Pancreas (tissue), 10 donors: ENCODE measurements around the gene FHIT. TPM values are rescaled to one million over a fixed set of nuclear protein-coding genes. Genes with fewer than 3 reads are reported as not detected.

Source experiments
- ATAC-seq, 4 donors: fragments of 200-7000 bp; cut with Tn5 transposase; one replicate each; pipeline versions ENCODE4 v1.8.0 to v1.9.1; 2020; ENCODE audit warnings: mild to moderate bottlenecking in 4 of 4, moderate library complexity in 4 of 4
- DNase-seq, 6 donors: peaks; one replicate each; pipeline ENCODE4 v3.0.0-alpha.2; 2020
- FAIRE-seq: peaks from 2 replicates; lab custom pipeline; 2012; peaks lifted over from hg19 to GRCh38; lab: Jason Lieb, UNC
- H3K27ac ChIP-seq, 4 donors: fragments of 200-600 bp; sonication (generic); 1 replicate in 3 of 4; 2 replicates in 1 of 4; pipeline versions ENCODE4 v1.5.0 to v1.8.0; 2020
- H3K27me3 ChIP-seq, 4 donors: fragments of 200-600 bp; one replicate each; pipeline ENCODE4 v1.8.0; 2021
- H3K36me3 ChIP-seq, 3 donors: fragments of 200-600 bp; sonication (generic) in 1 of 3; one replicate each; pipeline versions ENCODE4 v1.5.0 to v1.8.0; 2020 to 2021
- H3K4me1 ChIP-seq, 3 donors: fragments of 200-600 bp; one replicate each; pipeline ENCODE4 v1.8.0; 2021
- H3K4me3 ChIP-seq, 4 donors: fragments of 200-600 bp; sonication (generic) in 2 of 4; one replicate each; pipeline versions ENCODE4 v1.5.0 to v1.8.0; 2020 to 2021
- H3K9me3 ChIP-seq, 4 donors: fragments of 200-600 bp; one replicate each; pipeline ENCODE4 v1.8.0; 2021
- WGBS, 2 donors: extraction: QIAGEN DNeasy Blood & Tissue Kit; methylation state at CpG; one replicate each; pipeline ENCODE4 v1.1.7; 2013; 5-methylcytosine and 5-hydroxymethylcytosine counted together
- intact Hi-C, 3 donors: fragments of 100-400 bp; cut with DNase I; formaldehyde crosslinking; loops; one replicate each; pipeline versions ENCODE4 v1.11.1 to v1.14.2; 2022
- polyA plus RNA-seq, 2 donors: library from polyadenylated mRNA; stranded (reverse); fragments of 200-250 nt; gene quantifications; one replicate each; pipeline ENCODE4 v1.2.3, GENCODE V29; 2013
- total RNA-seq, 6 donors: library from RNA; stranded (reverse); fragmentation: NEBNext Ultra II Directional in 4 of 6; extraction: Animal tissue kit (Norgen Biotek cat#: 25700) in 4 of 6; gene quantifications; one replicate each; pipeline versions ENCODE4 v1.2.1 to v1.2.4, GENCODE V29; 2021 to 2023
- TF ChIP-seq, protein P1 (sequence below), 4 donors: fragments of 200-600 bp; sonication (generic) in 3 of 4; IDR thresholded peaks; one replicate each; pipeline versions ENCODE4 v1.5.0 to v1.8.0; 2021; ENCODE audit warnings: antibody characterized with exemption in 4 of 4
- donor health status: healthy with polysubstance abuse.
- donor health status: DM: no; HTN: no; CAD: no; lungs with moderate emphysema.
- donor health status: DM: no; HTN: no; CAD: no.
- donor health status: control.
- donor health status: control.
- donor health status: Bipolar disorder and iron deficiency.
- donor health status: DM: yes; HTN: yes; CAD: no.
- donor health status: DM: no; HTN: no; CAD: no.
- donor health status: DM: no; HTN: no; CAD: no.
- donor health status: DM: yes; HTN: yes; CAD: no.

The FHIT gene
- total and polyA plus RNA-seq, 8 donors, result 4.8 to 15.7 (median 8.0) TPM

DNA sequence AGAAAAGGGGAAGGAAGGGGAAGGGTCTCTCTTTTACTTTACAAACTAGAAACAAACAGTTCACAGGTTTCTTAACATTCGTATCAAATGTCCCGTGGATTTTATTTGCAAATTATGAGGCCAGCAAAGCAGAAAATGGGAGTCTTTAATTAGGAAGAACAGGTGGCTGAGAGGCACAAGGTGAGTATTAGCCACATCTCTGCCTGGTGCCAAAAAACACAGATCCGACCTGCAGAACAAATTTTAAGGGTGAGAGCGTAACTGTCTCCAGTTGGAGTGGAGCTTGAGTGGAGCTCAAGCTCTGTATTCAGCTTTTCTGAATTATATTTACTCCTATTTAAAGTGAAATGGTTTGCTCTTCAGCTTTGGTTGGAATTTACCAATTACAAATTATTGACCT is 1004.9 kb downstream of the FHIT start:
- Histone ChIP-seq H3K27ac (no peak overlapping the region), H3K4me1 (no peaks in the 10 kb centered on the region), H3K36me3 (no peaks in the 10 kb centered on the region), H3K9me3 (no peaks in the 10 kb centered on the region), H3K27me3 (no peaks in the 10 kb centered on the region), H3K4me3 (no peak overlapping the region)
- no peak for DNase-seq
- no peak for ATAC-seq
- intact Hi-C loops, result no loop called here
- 87 to 88% methylated on average over 4 of the region's 4 CpGs for WGBS, 2 donors
- FAIRE-seq, result no peak
- TF ChIP-seq, protein P1, sequence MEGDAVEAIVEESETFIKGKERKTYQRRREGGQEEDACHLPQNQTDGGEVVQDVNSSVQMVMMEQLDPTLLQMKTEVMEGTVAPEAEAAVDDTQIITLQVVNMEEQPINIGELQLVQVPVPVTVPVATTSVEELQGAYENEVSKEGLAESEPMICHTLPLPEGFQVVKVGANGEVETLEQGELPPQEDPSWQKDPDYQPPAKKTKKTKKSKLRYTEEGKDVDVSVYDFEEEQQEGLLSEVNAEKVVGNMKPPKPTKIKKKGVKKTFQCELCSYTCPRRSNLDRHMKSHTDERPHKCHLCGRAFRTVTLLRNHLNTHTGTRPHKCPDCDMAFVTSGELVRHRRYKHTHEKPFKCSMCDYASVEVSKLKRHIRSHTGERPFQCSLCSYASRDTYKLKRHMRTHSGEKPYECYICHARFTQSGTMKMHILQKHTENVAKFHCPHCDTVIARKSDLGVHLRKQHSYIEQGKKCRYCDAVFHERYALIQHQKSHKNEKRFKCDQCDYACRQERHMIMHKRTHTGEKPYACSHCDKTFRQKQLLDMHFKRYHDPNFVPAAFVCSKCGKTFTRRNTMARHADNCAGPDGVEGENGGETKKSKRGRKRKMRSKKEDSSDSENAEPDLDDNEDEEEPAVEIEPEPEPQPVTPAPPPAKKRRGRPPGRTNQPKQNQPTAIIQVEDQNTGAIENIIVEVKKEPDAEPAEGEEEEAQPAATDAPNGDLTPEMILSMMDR (IDR thresholded peaks at IDR 0.05), result no peak

DNA sequence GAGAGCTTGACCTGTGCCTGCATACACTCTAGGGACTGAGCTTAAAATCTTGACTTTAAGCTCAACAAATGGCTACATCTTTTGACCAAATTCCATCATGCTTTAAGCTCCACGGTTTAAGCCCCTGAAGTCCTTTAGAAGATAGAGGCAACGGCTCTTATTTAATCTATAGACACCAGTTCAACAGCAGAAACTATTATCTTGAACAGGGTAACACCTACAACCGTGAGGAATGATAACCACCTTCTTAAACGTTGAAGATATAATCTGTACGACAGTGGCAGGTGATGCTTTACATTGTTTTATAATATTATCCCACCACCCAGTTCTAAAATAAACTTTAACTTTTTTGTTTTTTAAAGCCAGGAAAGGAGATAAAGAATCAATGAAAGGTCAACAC is 1007.8 kb downstream of the FHIT start:
- Histone ChIP-seq H3K4me1 (no peaks in the 10 kb centered on the region), H3K27me3 (no peaks in the 10 kb centered on the region), H3K27ac (no peak overlapping the region), H3K4me3 (no peak overlapping the region), H3K9me3 (no peaks in the 10 kb centered on the region), H3K36me3 (no peaks in the 10 kb centered on the region)
- ATAC-seq, result no peak
- intact Hi-C loops, result no loop called here
- WGBS, 2 donors, result 56 to 68% methylated on average over 5 of the region's 5 CpGs
- no peak for DNase-seq
- TF ChIP-seq, protein P1 (IDR thresholded peaks at IDR 0.05), result no peak
- no peak for FAIRE-seq

DNA sequence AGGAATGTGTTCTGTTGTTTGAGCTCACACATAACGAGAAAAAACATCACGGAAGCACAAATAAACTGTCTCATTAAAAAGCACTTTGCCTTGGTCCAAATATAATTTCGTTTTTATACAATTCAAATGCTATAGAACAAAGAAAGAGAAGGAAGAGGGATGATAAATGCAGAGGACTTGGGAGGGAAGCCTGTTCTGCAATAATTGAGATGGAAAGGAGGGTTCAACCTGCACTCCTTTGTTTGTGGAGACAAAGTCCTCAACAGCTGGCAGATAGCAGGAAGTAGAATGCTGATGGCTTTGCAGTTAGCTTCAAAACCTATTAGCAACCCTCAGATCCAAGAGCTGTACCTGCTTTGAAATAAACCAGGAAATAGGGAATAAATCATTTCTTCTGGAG is 1010.8 kb downstream of the FHIT start:
- WGBS, 2 donors, result 35 to 57% methylated on average over 3 of the region's 3 CpGs
- FAIRE-seq (peak; percentile 56), ATAC-seq (peak in 2 of 4 donors; percentile 70 to 72), DNase-seq (no peak)
- Histone ChIP-seq H3K4me1 (no peaks in the 10 kb centered on the region), H3K9me3 (no peaks in the 10 kb centered on the region), H3K36me3 (no peaks in the 10 kb centered on the region), H3K27ac (no peak overlapping the region), H3K27me3 (no peaks in the 10 kb centered on the region), H3K4me3 (no peak overlapping the region)
- intact Hi-C loops, result no loop called here
- TF ChIP-seq, protein P1 (IDR thresholded peaks at IDR 0.05), result no peak

DNA sequence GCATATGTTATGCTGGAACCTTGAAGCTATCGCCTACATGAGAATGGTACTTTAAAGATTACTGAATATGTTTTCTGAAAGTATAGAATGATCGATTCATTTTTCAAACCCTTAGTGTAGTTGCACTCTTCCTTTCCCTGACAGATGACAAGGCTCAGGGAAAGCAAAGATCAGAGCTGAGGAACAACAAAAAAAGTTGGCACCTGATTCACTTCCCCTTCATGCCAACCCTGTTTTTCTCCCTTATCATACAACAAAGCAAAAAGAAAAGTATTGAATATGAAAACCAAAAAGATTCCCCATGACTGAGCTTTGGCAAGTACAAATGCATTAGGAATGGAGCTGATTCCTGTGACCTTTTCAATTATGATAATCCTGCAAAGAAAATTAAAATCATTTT is 1012.7 kb downstream of the FHIT start:
- ATAC-seq, result no peak
- no peak for DNase-seq
- Histone ChIP-seq H3K36me3 (no peaks in the 10 kb centered on the region), H3K4me3 (no peak overlapping the region), H3K27ac (no peak overlapping the region), H3K4me1 (no peaks in the 10 kb centered on the region), H3K9me3 (no peaks in the 10 kb centered on the region), H3K27me3 (no peaks in the 10 kb centered on the region)
- intact Hi-C loops, result no loop called here
- TF ChIP-seq, protein P1 (IDR thresholded peaks at IDR 0.05), result no peak
- 70 to 78% methylated on average over 2 of the region's 2 CpGs for WGBS, 2 donors
- FAIRE-seq, result no peak

DNA sequence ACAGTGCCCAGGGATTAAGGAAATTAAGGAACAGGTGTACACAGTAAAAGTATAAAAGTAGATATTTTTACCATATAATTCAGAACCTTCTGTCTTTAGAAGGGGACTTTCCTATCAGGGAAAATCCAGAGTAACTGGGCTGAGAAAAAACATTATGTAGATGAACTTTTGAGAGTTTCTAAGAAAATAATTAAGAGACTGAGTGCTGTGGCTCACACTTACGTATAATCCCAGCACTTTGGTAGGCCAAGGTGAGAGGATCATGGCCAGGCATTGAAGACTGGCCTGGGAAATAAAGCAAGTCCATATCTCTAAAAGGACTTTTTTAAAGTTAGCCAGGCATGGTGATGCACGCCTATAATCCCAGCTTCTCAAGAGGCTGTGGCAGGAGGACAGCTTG is 1021.8 kb downstream of the FHIT start:
- 93 to 97% methylated on average over 2 of the region's 2 CpGs for WGBS, 2 donors

More for the DNA sequence above, 1021.8 kb downstream of the FHIT start:
- DNase-seq (no peak), ATAC-seq (no peak), FAIRE-seq (no peak)
- H3K4me1 ChIP-seq, result no peaks in the 10 kb centered on the region
- H3K36me3 ChIP-seq, result no peaks in the 10 kb centered on the region
- no peaks in the 10 kb centered on the region for H3K27me3 ChIP-seq
- no peak overlapping the region for H3K27ac ChIP-seq
- H3K9me3 ChIP-seq, result no peaks in the 10 kb centered on the region
- H3K4me3 ChIP-seq, result no peak overlapping the region
- TF ChIP-seq, protein P1 (IDR thresholded peaks at IDR 0.05), result no peak
- intact Hi-C loops, result no loop called here
